NB4 (cell line): Measurements from ENCODE around the gene OSER1.

Experiments used
- DNase-seq: peaks from one replicate; pipeline ENCODE4 v3.0.0; 2010; ENCODE audit warnings: low read depth
- H3K4me3 ChIP-seq: one replicate; pipeline ENCODE4 v1.5.1; 2011; ENCODE audit warnings: mild to moderate bottlenecking, low read depth, low read length, moderate library complexity
- CTCF ChIP-seq: IDR thresholded peaks from one replicate; pipeline ENCODE4 v1.5.1; 2012; ENCODE audit warnings: low read depth, low read length
- MAX ChIP-seq: IDR thresholded peaks from 2 replicates; pipeline ENCODE4 v1.6.1; 2011; ENCODE audit warnings: low read depth, low read length
- MYC ChIP-seq: IDR thresholded peaks from 2 replicates; pipeline ENCODE4 v1.6.1; 2011; ENCODE audit warnings: low read depth, low read length
- POLR2A ChIP-seq: IDR thresholded peaks from 2 replicates; pipeline ENCODE4 v1.6.1; 2011; ENCODE audit warnings: mild to moderate bottlenecking; ENCODE audit not compliant: insufficient read length; ENCODE audit errors: extremely low read depth

Gene OSER1

GRCh38 chr20:44186201-44186600, 24.4 kb downstream of the OSER1 start:
- DNase-seq = no peak
- H3K4me3 ChIP-seq = no peak overlapping the region
- TF ChIP-seq CTCF (no peak), MYC (no peak), POLR2A (no peak), MAX (no peak)

GRCh38 chr20:44185574-44185973, 25.0 kb downstream of the OSER1 start:
- TF ChIP-seq MAX = no peak
- TF ChIP-seq POLR2A = no peak
- TF ChIP-seq CTCF = no peak
- TF ChIP-seq MYC = no peak
- H3K4me3 ChIP-seq = no peak overlapping the region
- DNase-seq = no peak

GRCh38 chr20:44183282-44183681, 27.3 kb downstream of the OSER1 start:
- no peak for DNase-seq
- no peak overlapping the region for H3K4me3 ChIP-seq
- no peak for TF ChIP-seq MYC
- TF ChIP-seq MAX = no peak
- TF ChIP-seq CTCF = no peak
- no peak for TF ChIP-seq POLR2A

- no peak overlapping the region for H3K4me3 ChIP-seq
- TF ChIP-seq POLR2A (no peak), MAX (no peak), CTCF (no peak), MYC (no peak)
- no peak for DNase-seq
These were observed 27.7 kb downstream of the OSER1 start for GRCh38 chr20:44182863-44183262.

GRCh38 chr20:44182135-44182765, 28.3 kb downstream of the OSER1 start:
- H3K4me3 ChIP-seq = no peak overlapping the region
- no peak for DNase-seq
- no peak for TF ChIP-seq CTCF

- no peak for TF ChIP-seq CTCF
- no peak for TF ChIP-seq MYC
- no peak for TF ChIP-seq MAX
- TF ChIP-seq POLR2A = no peak
- DNase-seq = no peak
These were observed 29.0 kb downstream of the OSER1 start for GRCh38 chr20:44181611-44182010.

More at GRCh38 chr20:44181611-44182010, 29.0 kb downstream of the OSER1 start:
- no peak overlapping the region for H3K4me3 ChIP-seq
